ENCODE data around the gene NFATC1. TPM values are rescaled to one million over a fixed set of nuclear protein-coding genes. Genes with fewer than 3 reads are reported as not detected.

The NFATC1 gene
- total and polyA plus RNA-seq, 2 donors (not counting 1 experiment from before 2014, with no cell fraction given) = 0.92 to 4.3 TPM

DNA sequence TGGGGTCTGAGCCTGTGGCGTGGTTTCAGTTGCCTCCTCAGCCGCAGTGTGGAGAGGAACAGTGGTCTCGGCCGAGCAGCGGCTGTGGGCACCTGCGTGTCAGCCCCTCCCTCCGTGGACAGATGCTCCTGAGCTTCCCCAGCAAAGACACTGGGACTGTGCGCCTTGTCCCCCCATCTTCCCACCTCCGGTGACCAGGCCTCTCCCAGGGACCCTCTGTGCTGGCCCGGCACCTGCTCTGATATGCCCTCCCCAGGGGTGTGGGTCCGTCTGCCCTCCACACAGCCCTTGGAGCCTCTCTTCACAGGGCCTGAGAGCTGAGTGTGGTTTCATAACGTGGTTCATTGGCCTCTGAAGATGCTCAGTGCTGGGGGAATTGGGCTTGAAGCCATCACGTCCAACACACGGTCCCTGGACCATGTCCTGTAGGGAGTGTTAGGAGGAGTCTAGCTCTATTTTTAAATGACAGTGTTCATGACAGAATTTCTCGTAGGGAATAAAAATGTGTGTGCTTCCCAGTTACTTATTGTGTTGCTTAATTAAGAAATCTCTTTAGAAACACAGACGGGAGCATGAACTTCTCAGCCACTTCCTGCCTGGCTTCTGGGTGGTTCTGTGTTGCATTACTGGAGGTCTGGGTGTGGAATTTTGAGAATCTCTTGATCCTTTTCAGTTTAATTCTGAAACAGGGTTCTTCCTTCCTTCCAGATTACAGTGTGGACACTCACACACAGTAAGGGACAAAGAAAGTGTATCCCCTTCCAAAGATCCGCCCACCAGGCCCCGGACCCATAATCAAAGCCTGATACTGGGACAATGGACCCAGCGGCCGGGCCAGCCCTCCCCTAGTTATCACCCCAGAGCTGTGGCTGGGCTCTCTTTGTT, 110.7 kb downstream of the NFATC1 start:
- no peaks in the 10 kb centered on the region for H3K36me3 ChIP-seq (ENCODE audit: control insufficient read depth, insufficient read depth, low read length)
- H3K4me3 ChIP-seq (replicated peaks in 1 of 4; ENCODE audit: control extremely low read depth in 1 of 4, insufficient read depth in 1 of 4, low read depth in 3 of 4, low read length in 4 of 4) = no peak overlapping the region
- peak in 1 of 2 donors; percentile 62 for DNase-seq (ENCODE audit: low read depth in 2 of 2)
- H3K27ac ChIP-seq (ENCODE audit: insufficient read depth, low read length) = no peak overlapping the region
- no peaks in the 10 kb centered on the region for H4K20me1 ChIP-seq (ENCODE audit: control insufficient read depth, extremely low read depth, insufficient read depth, low read length)
- H2AFZ ChIP-seq (ENCODE audit: low read length) = no peak overlapping the region
- TF ChIP-seq, protein P1, sequence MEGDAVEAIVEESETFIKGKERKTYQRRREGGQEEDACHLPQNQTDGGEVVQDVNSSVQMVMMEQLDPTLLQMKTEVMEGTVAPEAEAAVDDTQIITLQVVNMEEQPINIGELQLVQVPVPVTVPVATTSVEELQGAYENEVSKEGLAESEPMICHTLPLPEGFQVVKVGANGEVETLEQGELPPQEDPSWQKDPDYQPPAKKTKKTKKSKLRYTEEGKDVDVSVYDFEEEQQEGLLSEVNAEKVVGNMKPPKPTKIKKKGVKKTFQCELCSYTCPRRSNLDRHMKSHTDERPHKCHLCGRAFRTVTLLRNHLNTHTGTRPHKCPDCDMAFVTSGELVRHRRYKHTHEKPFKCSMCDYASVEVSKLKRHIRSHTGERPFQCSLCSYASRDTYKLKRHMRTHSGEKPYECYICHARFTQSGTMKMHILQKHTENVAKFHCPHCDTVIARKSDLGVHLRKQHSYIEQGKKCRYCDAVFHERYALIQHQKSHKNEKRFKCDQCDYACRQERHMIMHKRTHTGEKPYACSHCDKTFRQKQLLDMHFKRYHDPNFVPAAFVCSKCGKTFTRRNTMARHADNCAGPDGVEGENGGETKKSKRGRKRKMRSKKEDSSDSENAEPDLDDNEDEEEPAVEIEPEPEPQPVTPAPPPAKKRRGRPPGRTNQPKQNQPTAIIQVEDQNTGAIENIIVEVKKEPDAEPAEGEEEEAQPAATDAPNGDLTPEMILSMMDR (conservative IDR thresholded peaks at IDR 0.05 in 1 of 2, IDR thresholded peaks at IDR 0.05 in 1 of 2; ENCODE audit: low read depth in 1 of 2, low read length in 2 of 2) = no peak
- TF ChIP-seq EZH2 (IDR thresholded peaks at IDR 0.05; ENCODE audit: low read length, missing control alignments) = no peak
- H3K9ac ChIP-seq (ENCODE audit: insufficient read depth, low read length) = no peak overlapping the region
- no peaks in the 10 kb centered on the region for H3K9me3 ChIP-seq (ENCODE audit: control insufficient read depth, insufficient read depth, low read depth, low read length)
- no peaks in the 10 kb centered on the region for H3K27me3 ChIP-seq (ENCODE audit: control insufficient read depth, insufficient read depth, low read length)
- no peak overlapping the region for H3K4me2 ChIP-seq (ENCODE audit: extremely low read depth, insufficient read depth, low read length)
- peaks cover 3% of the 10 kb centered on the region for H3K4me1 ChIP-seq (ENCODE audit: control insufficient read depth, extremely low read depth, insufficient read depth, low read length)
- H3K79me2 ChIP-seq (ENCODE audit: control insufficient read depth, insufficient read depth, low read length) = no peaks in the 10 kb centered on the region

DNA sequence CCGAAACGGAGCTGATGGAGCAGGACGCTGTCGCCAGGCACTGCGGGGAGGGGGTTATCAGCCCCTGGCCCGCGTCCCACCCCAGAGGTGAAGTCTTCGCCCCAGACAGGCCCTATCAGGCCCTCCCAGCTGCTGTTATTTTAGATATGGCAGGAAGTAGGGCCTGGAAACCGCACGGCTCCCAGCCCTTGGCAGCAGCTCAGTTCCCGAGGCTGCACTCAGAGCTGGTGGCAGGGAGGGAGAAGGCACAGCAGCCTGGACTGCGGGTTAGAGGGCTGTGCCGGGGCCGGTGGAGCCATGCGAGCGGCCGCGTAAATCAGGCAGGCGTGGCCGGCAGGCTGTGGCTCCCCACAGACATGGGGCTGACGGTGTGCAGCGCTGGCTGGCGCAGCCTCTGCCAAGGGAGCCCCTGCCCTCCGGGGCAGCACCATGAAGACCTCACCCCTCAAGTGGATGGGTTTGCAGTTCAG, 111.4 kb downstream of the NFATC1 start:
- H3K4me1 ChIP-seq (ENCODE audit: control insufficient read depth, extremely low read depth, insufficient read depth, low read length) = peaks cover 3% of the 10 kb centered on the region
- H3K4me3 ChIP-seq (replicated peaks in 1 of 4; ENCODE audit: control extremely low read depth in 1 of 4, insufficient read depth in 1 of 4, low read depth in 3 of 4, low read length in 4 of 4) = peak overlapping the region in 3 of 4 experiments; percentile 23 to 48 (median 37)
- no peaks in the 10 kb centered on the region for H3K79me2 ChIP-seq (ENCODE audit: control insufficient read depth, insufficient read depth, low read length)
- no peaks in the 10 kb centered on the region for H4K20me1 ChIP-seq (ENCODE audit: control insufficient read depth, extremely low read depth, insufficient read depth, low read length)
- no peak for TF ChIP-seq EZH2 (IDR thresholded peaks at IDR 0.05; ENCODE audit: low read length, missing control alignments)
- TF ChIP-seq, protein P1 (conservative IDR thresholded peaks at IDR 0.05 in 1 of 2, IDR thresholded peaks at IDR 0.05 in 1 of 2; ENCODE audit: low read depth in 1 of 2, low read length in 2 of 2) = no peak
- H2AFZ ChIP-seq (ENCODE audit: low read length) = peak overlapping the region; percentile 82
- no peaks in the 10 kb centered on the region for H3K36me3 ChIP-seq (ENCODE audit: control insufficient read depth, insufficient read depth, low read length)
- no peaks in the 10 kb centered on the region for H3K27me3 ChIP-seq (ENCODE audit: control insufficient read depth, insufficient read depth, low read length)
- peak overlapping the region; percentile 83 for H3K4me2 ChIP-seq (ENCODE audit: extremely low read depth, insufficient read depth, low read length)
- H3K9ac ChIP-seq (ENCODE audit: insufficient read depth, low read length) = no peak overlapping the region
- peak overlapping the region; percentile 32 for H3K27ac ChIP-seq (ENCODE audit: insufficient read depth, low read length)
- peak; percentile 33 to 75 for DNase-seq (ENCODE audit: low read depth in 2 of 2)
- no peaks in the 10 kb centered on the region for H3K9me3 ChIP-seq (ENCODE audit: control insufficient read depth, insufficient read depth, low read depth, low read length)
